Pancreas (tissue), 10 donors: ENCODE data around the gene COL4A6. TPM values are rescaled to one million over a fixed set of nuclear protein-coding genes. Genes with fewer than 3 reads are reported as not detected.

Source experiments
- ATAC-seq, 4 donors: fragments of 200-7000 bp; cut with Tn5 transposase; one replicate each; pipeline versions ENCODE4 v1.8.0 to v1.9.1; 2020; ENCODE audit warnings: mild to moderate bottlenecking in 4 of 4, moderate library complexity in 4 of 4
- DNase-seq, 6 donors: peaks; one replicate each; pipeline ENCODE4 v3.0.0-alpha.2; 2020
- FAIRE-seq: peaks from 2 replicates; lab custom pipeline; 2012; peaks lifted over from hg19 to GRCh38; lab: Jason Lieb, UNC
- H3K27ac ChIP-seq, 4 donors: fragments of 200-600 bp; sonication (generic); 1 replicate in 3 of 4; 2 replicates in 1 of 4; pipeline versions ENCODE4 v1.5.0 to v1.8.0; 2020
- H3K27me3 ChIP-seq, 4 donors: fragments of 200-600 bp; one replicate each; pipeline ENCODE4 v1.8.0; 2021
- H3K36me3 ChIP-seq, 3 donors: fragments of 200-600 bp; sonication (generic) in 1 of 3; one replicate each; pipeline versions ENCODE4 v1.5.0 to v1.8.0; 2020 to 2021
- H3K4me1 ChIP-seq, 3 donors: fragments of 200-600 bp; one replicate each; pipeline ENCODE4 v1.8.0; 2021
- H3K4me3 ChIP-seq, 4 donors: fragments of 200-600 bp; sonication (generic) in 2 of 4; one replicate each; pipeline versions ENCODE4 v1.5.0 to v1.8.0; 2020 to 2021
- H3K9me3 ChIP-seq, 4 donors: fragments of 200-600 bp; one replicate each; pipeline ENCODE4 v1.8.0; 2021
- WGBS, 2 donors: extraction: QIAGEN DNeasy Blood & Tissue Kit; methylation state at CpG; one replicate each; pipeline ENCODE4 v1.1.7; 2013; 5-methylcytosine and 5-hydroxymethylcytosine counted together
- intact Hi-C, 3 donors: fragments of 100-400 bp; cut with DNase I; formaldehyde crosslinking; loops; one replicate each; pipeline versions ENCODE4 v1.11.1 to v1.14.2; 2022
- polyA plus RNA-seq, 2 donors: library from polyadenylated mRNA; stranded (reverse); fragments of 200-250 nt; gene quantifications; one replicate each; pipeline ENCODE4 v1.2.3, GENCODE V29; 2013
- total RNA-seq, 6 donors: library from RNA; stranded (reverse); fragmentation: NEBNext Ultra II Directional in 4 of 6; extraction: Animal tissue kit (Norgen Biotek cat#: 25700) in 4 of 6; gene quantifications; one replicate each; pipeline versions ENCODE4 v1.2.1 to v1.2.4, GENCODE V29; 2021 to 2023
- TF ChIP-seq, protein P1 (sequence below), 4 donors: fragments of 200-600 bp; sonication (generic) in 3 of 4; IDR thresholded peaks; one replicate each; pipeline versions ENCODE4 v1.5.0 to v1.8.0; 2021; ENCODE audit warnings: antibody characterized with exemption in 4 of 4
- donor health status: healthy with polysubstance abuse.
- donor health status: DM: no; HTN: no; CAD: no; lungs with moderate emphysema.
- donor health status: DM: no; HTN: no; CAD: no.
- donor health status: control.
- donor health status: control.
- donor health status: Bipolar disorder and iron deficiency.
- donor health status: DM: yes; HTN: yes; CAD: no.
- donor health status: DM: no; HTN: no; CAD: no.
- donor health status: DM: no; HTN: no; CAD: no.
- donor health status: DM: yes; HTN: yes; CAD: no.

The COL4A6 gene
- total and polyA plus RNA-seq, 8 donors = 0.06 to 0.25 (median 0.10) TPM; not detected in 2

DNA sequence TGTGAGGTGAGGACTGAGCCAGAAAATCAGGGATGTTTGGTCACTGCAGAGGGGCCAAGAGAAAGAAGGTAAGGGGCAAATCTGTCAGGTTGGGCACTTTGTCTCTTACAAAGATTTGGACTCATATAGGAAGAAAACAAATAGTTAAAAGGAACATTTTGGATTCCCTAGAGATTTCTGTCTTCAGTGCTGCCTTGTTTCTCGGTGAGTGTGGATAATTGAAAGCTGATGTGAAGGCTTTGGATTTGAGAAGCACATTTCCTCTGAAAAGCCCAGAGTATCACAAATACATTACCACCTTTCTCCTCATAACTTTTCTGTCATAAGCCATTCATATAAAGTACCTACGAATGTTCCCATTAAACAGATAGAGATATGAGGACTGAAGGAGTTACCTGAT, 239.2 kb downstream of the COL4A6 start:
- Histone ChIP-seq H3K4me3 (no peak overlapping the region), H3K36me3 (no peaks in the 10 kb centered on the region), H3K27me3 (peaks cover 0 to 27% (median 7%) of the 10 kb centered on the region in 4 donors), H3K4me1 (no peaks in the 10 kb centered on the region), H3K9me3 (no peaks in the 10 kb centered on the region), H3K27ac (no peak overlapping the region)
- 51 to 54% methylated on average over 2 of the region's 2 CpGs for WGBS, 2 donors
- intact Hi-C loops = no loop called here
- ATAC-seq (no peak), DNase-seq (no peak), FAIRE-seq (no peak)
- TF ChIP-seq, protein P1, sequence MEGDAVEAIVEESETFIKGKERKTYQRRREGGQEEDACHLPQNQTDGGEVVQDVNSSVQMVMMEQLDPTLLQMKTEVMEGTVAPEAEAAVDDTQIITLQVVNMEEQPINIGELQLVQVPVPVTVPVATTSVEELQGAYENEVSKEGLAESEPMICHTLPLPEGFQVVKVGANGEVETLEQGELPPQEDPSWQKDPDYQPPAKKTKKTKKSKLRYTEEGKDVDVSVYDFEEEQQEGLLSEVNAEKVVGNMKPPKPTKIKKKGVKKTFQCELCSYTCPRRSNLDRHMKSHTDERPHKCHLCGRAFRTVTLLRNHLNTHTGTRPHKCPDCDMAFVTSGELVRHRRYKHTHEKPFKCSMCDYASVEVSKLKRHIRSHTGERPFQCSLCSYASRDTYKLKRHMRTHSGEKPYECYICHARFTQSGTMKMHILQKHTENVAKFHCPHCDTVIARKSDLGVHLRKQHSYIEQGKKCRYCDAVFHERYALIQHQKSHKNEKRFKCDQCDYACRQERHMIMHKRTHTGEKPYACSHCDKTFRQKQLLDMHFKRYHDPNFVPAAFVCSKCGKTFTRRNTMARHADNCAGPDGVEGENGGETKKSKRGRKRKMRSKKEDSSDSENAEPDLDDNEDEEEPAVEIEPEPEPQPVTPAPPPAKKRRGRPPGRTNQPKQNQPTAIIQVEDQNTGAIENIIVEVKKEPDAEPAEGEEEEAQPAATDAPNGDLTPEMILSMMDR (IDR thresholded peaks at IDR 0.05) = no peak

GRCh38 chrX:108198420-108198819, 239.8 kb downstream of the COL4A6 start:
- Histone ChIP-seq H3K9me3 (no peaks in the 10 kb centered on the region), H3K36me3 (no peaks in the 10 kb centered on the region), H3K4me3 (no peak overlapping the region), H3K27me3 (peaks cover 0 to 27% (median 7%) of the 10 kb centered on the region in 4 donors), H3K4me1 (no peaks in the 10 kb centered on the region), H3K27ac (no peak overlapping the region)
- intact Hi-C loops = no loop called here
- 73 to 74% methylated on average over 1 of the region's 1 CpG for WGBS, 2 donors
- ATAC-seq (no peak), DNase-seq (no peak), FAIRE-seq (no peak)
- TF ChIP-seq, protein P1 (IDR thresholded peaks at IDR 0.05) = no peak

DNA sequence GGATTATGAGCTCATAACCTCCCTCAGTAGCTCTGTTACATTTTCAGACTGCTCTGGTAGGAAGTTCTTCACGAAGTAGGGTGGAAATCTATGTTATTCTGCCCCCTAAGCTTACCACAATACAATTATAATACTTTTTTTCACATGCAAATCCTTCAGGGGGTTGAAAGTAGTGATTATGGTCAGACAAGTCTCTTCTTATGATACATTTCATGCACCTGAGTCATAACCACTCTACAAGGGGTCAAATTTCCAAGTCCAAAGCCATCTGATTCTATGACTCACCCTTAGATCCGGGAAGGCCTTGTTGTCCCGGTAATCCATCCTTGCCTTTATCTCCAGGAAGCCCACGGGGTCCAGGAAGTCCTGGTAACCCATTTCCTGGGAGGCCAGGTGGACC, 251.4 kb downstream of the COL4A6 start:
- H3K4me1 ChIP-seq = no peaks in the 10 kb centered on the region
- no peak overlapping the region for H3K27ac ChIP-seq
- TF ChIP-seq, protein P1 (IDR thresholded peaks at IDR 0.05) = no peak
- no peak for DNase-seq
- no peak overlapping the region for H3K4me3 ChIP-seq
- WGBS, 2 donors = 41 to 51% methylated on average over 4 of the region's 4 CpGs
- H3K9me3 ChIP-seq = no peaks in the 10 kb centered on the region
- ATAC-seq = no peak
- H3K36me3 ChIP-seq = no peaks in the 10 kb centered on the region
- peaks cover 0 to 2% (median 0%) of the 10 kb centered on the region in 4 donors for H3K27me3 ChIP-seq
- no peak for FAIRE-seq
- intact Hi-C loops = no loop called here

DNA sequence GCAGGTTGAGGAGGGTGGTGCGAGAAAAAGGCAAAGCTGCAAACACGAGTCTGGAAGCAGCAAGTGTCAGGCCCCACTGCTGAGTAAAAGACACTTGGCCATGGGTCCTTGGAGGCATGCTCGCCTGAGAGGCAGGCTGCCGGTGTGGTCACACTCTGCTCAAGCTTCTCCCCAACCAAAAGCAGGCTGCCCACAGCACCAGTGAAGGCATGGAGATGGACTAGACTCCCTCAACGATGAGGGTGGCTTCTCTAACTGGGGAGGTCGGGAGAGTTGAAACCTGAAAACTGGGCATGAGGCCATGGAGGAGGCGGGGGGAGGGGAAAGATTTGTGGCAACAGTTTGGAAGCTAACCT, 260.1 kb downstream of the COL4A6 start:
- H3K9me3 ChIP-seq = no peaks in the 10 kb centered on the region
- no peak for ATAC-seq
- FAIRE-seq = no peak
- peaks cover 0 to 2% (median 0%) of the 10 kb centered on the region in 4 donors for H3K27me3 ChIP-seq
- H3K36me3 ChIP-seq = no peaks in the 10 kb centered on the region
- no peak overlapping the region for H3K4me3 ChIP-seq
- WGBS, 2 donors = 64 to 67% methylated on average over 7 of the region's 7 CpGs
- intact Hi-C loops = no loop called here
- H3K4me1 ChIP-seq = no peaks in the 10 kb centered on the region
- no peak overlapping the region for H3K27ac ChIP-seq
- TF ChIP-seq, protein P1 (IDR thresholded peaks at IDR 0.05) = no peak
- no peak for DNase-seq

DNA sequence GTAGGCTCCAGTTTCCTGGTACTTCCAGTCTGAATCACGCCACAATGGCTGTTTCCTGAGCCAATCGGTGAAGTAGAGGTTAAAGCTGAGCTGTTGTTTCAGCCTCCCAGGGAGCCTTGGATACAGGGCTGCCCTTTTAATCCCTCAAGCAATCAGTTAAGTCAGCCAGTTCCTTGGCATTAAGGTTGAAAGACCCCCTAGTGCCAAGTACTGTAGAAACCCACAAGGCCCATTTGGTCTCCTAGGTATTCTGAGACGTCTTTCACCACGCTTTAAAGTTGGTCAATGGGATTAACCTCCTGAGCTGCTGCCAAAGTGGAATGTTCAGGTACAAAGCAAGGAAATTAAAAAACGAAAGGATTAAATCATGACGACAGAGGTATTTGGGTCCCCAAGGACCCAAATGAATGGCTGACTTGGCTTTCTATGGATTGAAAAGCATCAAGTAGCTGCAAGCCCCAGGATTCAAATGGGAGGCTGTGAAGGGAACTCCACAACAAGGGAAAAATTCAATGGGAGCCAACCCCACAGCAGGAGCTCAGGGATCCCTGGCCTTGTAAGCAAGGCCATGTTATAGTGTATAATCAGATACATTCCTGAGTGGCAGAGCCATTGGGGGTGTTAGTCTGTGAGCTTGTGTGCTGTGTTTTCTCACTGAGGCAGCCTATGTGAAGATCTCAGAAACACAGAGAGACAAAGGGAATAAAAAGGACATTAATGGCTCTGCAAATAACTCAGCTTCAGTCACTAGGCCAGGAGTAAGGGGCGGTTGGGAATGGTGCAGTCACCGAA, 260.7 kb downstream of the COL4A6 start:
- FAIRE-seq (no peak), ATAC-seq (no peak), DNase-seq (no peak)
- no peak overlapping the region for H3K27ac ChIP-seq
- TF ChIP-seq, protein P1 (IDR thresholded peaks at IDR 0.05) = no peak
- no peaks in the 10 kb centered on the region for H3K4me1 ChIP-seq
- no peaks in the 10 kb centered on the region for H3K36me3 ChIP-seq
- H3K4me3 ChIP-seq = no peak overlapping the region
- H3K9me3 ChIP-seq = no peaks in the 10 kb centered on the region
- H3K27me3 ChIP-seq = no peaks in the 10 kb centered on the region
- 82 to 90% methylated on average over 8 of the region's 8 CpGs for WGBS, 2 donors
- intact Hi-C loops = no loop called here
